Spleen (tissue), 11 donors: Measurements from ENCODE around the gene SERAC1. TPM values are rescaled to one million over a fixed set of nuclear protein-coding genes. Genes with fewer than 3 reads are reported as not detected.

ENCODE experiments used
- DNase-seq: peaks from one replicate; pipeline ENCODE4 v3.0.0-alpha.2; 2020
- H3K27ac ChIP-seq, 8 donors: fragments of 200-600 bp; sonication (generic) in 7 of 8; 1 replicate in 4 of 8; 2 replicates in 4 of 8; pipeline versions ENCODE4 v1.5.0 to v1.8.0; 2016 to 2021; ENCODE audit warnings: inconsistent platforms in 4 of 8, mild to moderate bottlenecking in 4 of 8, moderate library complexity in 1 of 8
- H3K27me3 ChIP-seq, 7 donors: fragments of 200-600 bp; sonication (generic) in 6 of 7; replicated peaks in 1 of 7; 1 replicate in 4 of 7; 2 replicates in 3 of 7; pipeline versions ENCODE4 v1.5.0 to v1.8.0; 2016 to 2021; ENCODE audit warnings: inconsistent platforms in 3 of 7, mild to moderate bottlenecking in 1 of 7
- H3K36me3 ChIP-seq, 6 donors: fragments of 200-600 bp; sonication (generic) in 5 of 6; 1 replicate in 4 of 6; 2 replicates in 2 of 6; pipeline versions ENCODE4 v1.5.0 to v1.8.0; 2016 to 2021; ENCODE audit warnings: inconsistent platforms in 2 of 6
- H3K4me1 ChIP-seq, 6 donors: fragments of 200-600 bp; sonication (generic) in 5 of 6; 1 replicate in 3 of 6; 2 replicates in 3 of 6; pipeline versions ENCODE4 v1.5.0 to v1.8.0; 2016 to 2021; ENCODE audit warnings: inconsistent platforms in 3 of 6
- H3K4me3 ChIP-seq, 8 donors: fragments of 200-600 bp; sonication (generic) in 7 of 8; 1 replicate in 4 of 8; 2 replicates in 4 of 8; pipeline versions ENCODE4 v1.5.0 to v1.8.0; 2016 to 2021; ENCODE audit warnings: inconsistent platforms in 4 of 8, mild to moderate bottlenecking in 4 of 8, moderate library complexity in 2 of 8
- H3K9me3 ChIP-seq, 8 donors: fragments of 200-600 bp; sonication (generic) in 7 of 8; 1 replicate in 4 of 8; 2 replicates in 4 of 8; pipeline versions ENCODE4 v1.5.0 to v1.8.0; 2016 to 2021; ENCODE audit warnings: inconsistent platforms in 4 of 8
- CTCF ChIP-seq, 11 experiments: fragments of 200-600 bp in 7 of 11; fragments of 450-650 bp in 4 of 11; sonication (generic) in 4 of 11; IDR thresholded peaks in 8 of 11; conservative IDR thresholded peaks in 3 of 11; 1 replicate in 7 of 11; 2 replicates in 4 of 11; pipeline versions ENCODE4 v1.4.0 to v1.8.0; 2016 to 2021; ENCODE audit warnings: antibody characterized with exemption in 11 of 11, inconsistent platforms in 4 of 11, mild to moderate bottlenecking in 1 of 11
- POLR2A ChIP-seq, 3 donors: fragments of 450-650 bp; IDR thresholded peaks; one replicate each; pipeline ENCODE4 v1.5.1; 2017; ENCODE audit warnings: antibody characterized with exemption in 3 of 3, mild to moderate bottlenecking in 1 of 3
- POLR2AphosphoS5 ChIP-seq, 3 donors: sonication (generic); formaldehyde crosslinking; IDR thresholded peaks; one replicate each; pipeline ENCODE4 v1.5.1; 2017; ENCODE audit warnings: antibody characterized with exemption in 3 of 3
- WGBS, 5 donors: extraction: QIAGEN DNeasy Blood & Tissue Kit in 3 of 5; methylation state at CpG; one replicate each; pipeline versions ENCODE4 v1.1.5 to v1.1.7; 2013 to 2018; 5-methylcytosine and 5-hydroxymethylcytosine counted together
- intact Hi-C: fragments of 100-400 bp; cut with DNase I; formaldehyde crosslinking; loops from one replicate; pipeline ENCODE4 v1.15.0; 2023; ENCODE audit warnings: low total_unique reads
- polyA plus RNA-seq, 3 donors: library from polyadenylated mRNA; stranded (reverse); fragments of 200-250 nt; gene quantifications; one replicate each; pipeline ENCODE4 v1.2.1, GENCODE V29; 2013
- total RNA-seq, 7 donors: library from RNA; depleted of rRNA in 3 of 7; stranded (reverse); fragments of >200 nt in 3 of 7; fragmentation: NEBNext Ultra II Directional in 4 of 7; extraction: Animal tissue kit (Norgen Biotek cat#: 25700) in 4 of 7; gene quantifications; one replicate each; pipeline versions ENCODE4 v1.1.0 to v1.2.1, GENCODE V29; 2016 to 2021
- donor health status: healthy with polysubstance abuse.
- donor health status: DM: no; HTN: no; CAD: no; lungs with moderate emphysema.
- donor health status: DM: no; HTN: no; CAD: no.
- donor health status: Bipolar disorder and iron deficiency.
- donor health status: healthy.
- donor health status: DM: no; HTN: no; CAD: no.
- donor health status: DM: yes; HTN: yes; CAD: no.

The SERAC1 gene
- total and polyA plus RNA-seq, 10 donors, result 1.6 to 12.3 (median 5.7) TPM

- no peak for TF ChIP-seq POLR2A (IDR thresholded peaks at IDR 0.05)
- TF ChIP-seq CTCF (IDR thresholded peaks at IDR 0.05 in 8 of 11, conservative IDR thresholded peaks at IDR 0.05 in 3 of 11), result no peak
- TF ChIP-seq POLR2AphosphoS5 (IDR thresholded peaks at IDR 0.05), result no peak
- DNase-seq, result no peak
- peaks cover 0 to 93% (median 36%) of the 10 kb centered on the region in 6 donors for H3K36me3 ChIP-seq
- 89 to 94% (median 91%) methylated on average over 22 to 23 of the region's 23 CpGs for WGBS, 5 donors
- peaks cover 0 to 32% (median 3%) of the 10 kb centered on the region in 6 donors for H3K4me1 ChIP-seq
- no peaks in the 10 kb centered on the region for H3K27me3 ChIP-seq
- H3K4me3 ChIP-seq, result no peak overlapping the region
- intact Hi-C loops, result no loop called here
- peak overlapping the region in 2 of 8 donors; percentile 68 to 83 for H3K27ac ChIP-seq
- no peaks in the 10 kb centered on the region for H3K9me3 ChIP-seq
These were observed 84.4 kb downstream of the SERAC1 start for GRCh38 chr6:158083455-158084325.

GRCh38 chr6:158081657-158081935 is 86.5 kb downstream of the SERAC1 start:
- H3K27ac ChIP-seq, result peak overlapping the region in 4 of 8 donors; percentile 51 to 83 (median 72)
- no peak overlapping the region for H3K4me3 ChIP-seq
- DNase-seq, result no peak
- H3K9me3 ChIP-seq, result no peaks in the 10 kb centered on the region
- peaks cover 0 to 21% (median 1%) of the 10 kb centered on the region in 6 donors for H3K4me1 ChIP-seq
- intact Hi-C loops, result no loop called here
- H3K36me3 ChIP-seq, result peaks cover 0 to 97% (median 43%) of the 10 kb centered on the region in 6 donors
- no peaks in the 10 kb centered on the region for H3K27me3 ChIP-seq
- 67 to 90% (median 88%) methylated on average over 6 of the region's 6 CpGs for WGBS, 5 donors
- TF ChIP-seq CTCF (IDR thresholded peaks at IDR 0.05 in 8 of 11, conservative IDR thresholded peaks at IDR 0.05 in 3 of 11) (no peak), POLR2AphosphoS5 (IDR thresholded peaks at IDR 0.05) (no peak), POLR2A (IDR thresholded peaks at IDR 0.05) (no peak)

GRCh38 chr6:158080849-158081656 is 87.0 kb downstream of the SERAC1 start:
- 73 to 87% (median 83%) methylated on average over 17 to 18 of the region's 18 CpGs for WGBS, 5 donors
- Histone ChIP-seq H3K27me3 (no peaks in the 10 kb centered on the region), H3K27ac (peak overlapping the region in 2 of 8 donors; percentile 68 to 83), H3K4me1 (peaks cover 0 to 16% (median 1%) of the 10 kb centered on the region in 6 donors), H3K36me3 (peaks cover 0 to 97% (median 44%) of the 10 kb centered on the region in 6 donors), H3K4me3 (no peak overlapping the region), H3K9me3 (no peaks in the 10 kb centered on the region)
- TF ChIP-seq POLR2A (IDR thresholded peaks at IDR 0.05) (no peak), POLR2AphosphoS5 (IDR thresholded peaks at IDR 0.05) (no peak), CTCF (IDR thresholded peaks at IDR 0.05 in 8 of 11, conservative IDR thresholded peaks at IDR 0.05 in 3 of 11) (no peak)
- DNase-seq, result no peak
- intact Hi-C loops, result no loop called here

- Histone ChIP-seq H3K4me1 (peaks cover 0 to 10% (median 1%) of the 10 kb centered on the region in 6 donors), H3K9me3 (no peaks in the 10 kb centered on the region), H3K36me3 (peaks cover 0 to 96% (median 29%) of the 10 kb centered on the region in 6 donors), H3K27ac (no peak overlapping the region), H3K4me3 (no peak overlapping the region), H3K27me3 (no peaks in the 10 kb centered on the region)
- intact Hi-C loops, result no loop called here
- 76 to 93% (median 80%) methylated on average over 7 of the region's 7 CpGs for WGBS, 5 donors
- no peak for DNase-seq
- TF ChIP-seq CTCF (IDR thresholded peaks at IDR 0.05 in 8 of 11, conservative IDR thresholded peaks at IDR 0.05 in 3 of 11), result no peak
- TF ChIP-seq POLR2AphosphoS5 (IDR thresholded peaks at IDR 0.05), result no peak
- no peak for TF ChIP-seq POLR2A (IDR thresholded peaks at IDR 0.05)
These were observed 89.7 kb downstream of the SERAC1 start for GRCh38 chr6:158078320-158078719.
